Left cardiac atrium (tissue), 4 donors: ENCODE measurements around the gene PTCD2. TPM values are rescaled to one million over a fixed set of nuclear protein-coding genes. Genes with fewer than 3 reads are reported as not detected.
A peak's percentile ranks its signal among the peaks of the same experiment; 100 is the strongest.

Experiments used
- ATAC-seq, 2 donors: fragments of 200-7000 bp; cut with Tn5 transposase; one replicate each; pipeline ENCODE4 v1.9.1; 2020; ENCODE audit warnings: mild to moderate bottlenecking in 2 of 2, moderate library complexity in 2 of 2
- DNase-seq: peaks from one replicate; pipeline ENCODE4 v3.0.0-alpha.2; 2020
- intact Hi-C, 2 donors: fragments of 100-400 bp; cut with DNase I; formaldehyde crosslinking; loops; one replicate each; pipeline versions ENCODE4 v1.14.1 to v1.15.1; 2022 to 2023
- total RNA-seq, 2 donors: library from RNA; stranded (reverse); fragmentation: NEBNext Ultra II Directional; extraction: Animal tissue kit (Norgen Biotek cat#: 25700); gene quantifications; one replicate each; pipeline ENCODE4 v1.2.1, GENCODE V29; 2021
- donor health status: DM: no; HTN: yes; CAD: no.
- donor health status: DM: no; HTN: yes; CAD: no; lungs with severe emphysema.
- donor health status: DM: yes; HTN: yes; CAD: no.
- donor health status: Dilated cardiomyopathy.

The PTCD2 gene
- total RNA-seq, 2 donors from 2014 or later, result 8.5 to 12.4 TPM

DNA sequence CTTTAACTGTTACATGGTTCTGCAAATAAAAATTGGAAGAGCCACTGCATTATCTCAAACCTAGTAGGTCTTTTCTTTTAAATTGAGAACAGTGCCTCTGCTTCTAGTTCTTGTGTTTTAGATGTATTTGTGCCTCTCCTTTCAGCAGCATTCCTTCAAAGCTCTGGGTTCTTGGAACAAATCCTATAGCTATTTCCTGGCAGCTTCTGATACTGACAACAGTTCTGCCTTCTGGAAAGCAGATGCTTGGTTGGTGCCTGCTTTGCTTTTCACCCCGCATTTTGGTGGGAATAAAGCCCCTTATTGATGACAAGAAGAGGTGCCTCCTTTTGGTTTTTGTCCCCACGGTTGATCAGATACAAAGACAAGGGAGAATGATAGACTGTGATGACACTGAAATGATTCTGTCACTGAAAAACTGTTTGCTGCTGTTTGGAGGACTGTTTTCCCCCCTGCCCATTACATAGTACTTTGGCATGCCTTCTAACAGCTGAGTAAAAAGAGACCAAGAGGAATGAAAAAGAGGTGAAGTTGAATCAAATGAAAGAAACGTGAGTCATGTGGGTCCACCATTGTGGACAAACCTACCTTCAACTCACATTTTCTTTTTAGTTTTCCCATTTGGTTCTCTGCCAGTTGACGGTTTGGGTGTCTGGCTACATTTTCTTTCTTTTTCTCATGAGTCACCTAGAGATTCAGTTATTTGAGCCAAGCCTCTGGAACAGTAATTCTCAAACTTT, 5.6 kb downstream of the PTCD2 start:
- DNase-seq (no peak), ATAC-seq (peak in 1 of 2 donors; percentile 20)
- intact Hi-C loops, result no loop called here

DNA sequence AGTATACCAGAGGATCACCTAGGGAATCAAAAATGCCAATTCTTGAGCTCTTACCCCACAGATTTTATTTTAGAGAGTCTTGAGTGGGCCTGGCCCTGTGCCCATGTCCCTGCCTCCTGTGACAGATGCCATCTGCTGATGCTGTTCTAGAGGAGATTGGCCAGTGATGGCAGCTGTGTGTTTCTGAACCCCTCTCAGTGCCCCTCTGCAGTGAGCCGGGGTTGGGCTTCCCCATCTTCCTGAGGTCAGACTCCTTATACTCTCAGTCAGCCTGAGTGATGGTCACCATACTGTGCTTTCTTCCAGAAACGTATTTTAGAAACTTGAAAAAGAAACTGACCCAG, 6.1 kb downstream of the PTCD2 start:
- DNase-seq, result no peak
- no peak for ATAC-seq
- intact Hi-C loops, result no loop called here

DNA sequence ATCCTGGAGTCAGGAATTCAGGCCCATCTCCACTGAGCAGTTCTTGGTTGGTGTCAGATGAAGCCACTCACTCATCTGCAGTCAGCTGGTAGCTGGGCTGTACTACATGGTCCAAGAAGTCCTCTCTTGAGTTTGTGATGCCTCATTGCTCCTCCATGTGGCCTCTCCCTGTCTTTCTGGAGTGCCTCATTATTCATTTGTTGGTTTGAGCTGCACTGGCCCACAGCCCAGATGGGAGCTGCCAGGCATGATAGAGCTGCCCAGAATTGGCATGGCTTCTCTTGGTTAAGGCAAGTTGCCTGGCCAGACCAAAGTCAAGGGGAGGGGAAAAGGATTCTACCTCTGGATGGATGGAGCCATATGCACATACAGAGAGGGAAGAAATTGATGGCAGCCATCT, 8.0 kb downstream of the PTCD2 start:
- DNase-seq, result peak; percentile 51
- ATAC-seq, result peak; percentile 86 to 91
- intact Hi-C loops, result no loop called here

DNA sequence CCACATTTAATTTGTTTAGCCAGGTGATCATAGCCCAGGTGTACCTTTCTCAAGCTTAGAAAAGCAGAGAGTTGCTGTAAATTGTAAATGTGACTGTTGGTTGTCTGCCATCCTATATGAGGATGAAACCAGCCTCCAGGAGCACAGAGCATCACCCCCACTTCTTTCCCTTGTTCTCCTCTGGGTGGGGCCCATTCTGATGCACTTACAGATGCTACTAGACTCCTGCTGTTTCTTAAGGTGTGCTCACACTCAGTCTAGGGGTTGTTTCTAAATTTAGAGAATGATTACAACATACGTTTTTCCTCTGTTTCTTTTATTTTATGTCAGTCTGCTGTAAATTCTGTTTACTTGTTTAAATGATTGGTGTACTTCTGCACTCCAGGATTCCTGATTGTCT, 10.5 kb downstream of the PTCD2 start:
- no peak for ATAC-seq
- DNase-seq, result no peak
- intact Hi-C loops, result no loop called here

DNA sequence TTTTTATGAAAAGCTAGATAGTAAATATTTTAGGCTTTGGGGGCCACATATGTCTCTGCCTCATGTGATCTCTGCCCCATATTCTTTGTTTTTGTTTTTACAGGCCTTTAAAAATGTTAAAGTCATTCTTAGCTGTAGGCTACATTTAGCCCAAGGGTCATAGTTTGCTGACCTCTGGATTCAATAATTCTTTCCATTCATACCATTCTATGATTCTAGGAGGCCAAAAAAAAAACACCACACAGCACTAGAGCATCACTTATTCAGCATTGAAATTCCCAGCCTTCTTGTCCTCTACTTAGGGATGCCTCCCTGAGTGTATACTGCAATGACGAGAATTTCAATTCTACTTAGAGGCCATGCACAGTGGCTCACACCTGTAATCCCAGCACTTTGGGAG, 17.0 kb downstream of the PTCD2 start:
- intact Hi-C loops, result no loop called here
- no peak for DNase-seq
- ATAC-seq, result peak; percentile 24

DNA sequence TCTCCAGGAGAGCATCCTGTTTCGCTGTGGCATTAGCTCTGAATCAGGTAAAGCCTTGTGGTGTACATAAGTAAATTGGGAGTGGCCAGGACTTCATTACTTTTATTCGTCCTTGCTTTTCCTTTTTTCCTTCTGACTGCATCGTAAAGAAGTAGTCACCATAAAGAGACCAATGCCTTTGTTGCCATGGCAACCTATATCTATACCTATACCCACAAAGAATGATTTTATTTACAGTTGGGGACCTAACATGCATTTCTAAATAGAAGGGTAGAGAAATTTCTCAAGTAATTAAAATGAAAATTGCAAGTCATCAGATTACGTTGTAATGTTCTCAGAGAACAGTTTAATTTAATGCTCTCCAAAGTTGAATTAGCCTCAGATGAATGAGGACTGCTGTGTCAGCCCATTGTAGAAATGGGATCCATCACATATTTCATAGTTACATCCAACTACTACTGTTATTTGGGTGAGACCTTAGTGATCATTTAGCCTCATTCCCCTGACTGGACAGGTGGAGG, 18.6 kb downstream of the PTCD2 start:
- no peak for ATAC-seq
- DNase-seq, result no peak
- intact Hi-C loops, result no loop called here

DNA sequence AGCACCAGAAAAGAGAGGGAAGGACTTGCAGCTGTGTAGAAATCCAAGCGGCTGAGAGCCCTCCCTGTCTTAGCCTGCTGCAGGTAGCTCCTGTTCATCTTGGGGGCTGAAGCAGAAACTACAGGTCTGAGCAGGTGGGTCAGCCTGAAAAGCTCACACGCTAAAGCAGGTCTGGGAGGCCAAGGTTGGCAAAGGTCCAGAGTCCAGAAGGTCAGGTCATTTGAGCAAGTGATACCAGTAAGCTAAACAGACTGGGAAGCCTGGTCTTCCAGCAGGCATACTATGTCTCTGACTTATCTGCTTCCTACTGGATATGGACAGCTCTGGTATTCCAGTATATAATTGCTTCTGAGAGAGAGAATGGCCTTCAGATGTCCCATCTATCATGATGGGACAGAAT, 26.2 kb downstream of the PTCD2 start:
- ATAC-seq (no peak), DNase-seq (no peak)
- intact Hi-C loops, result no loop called here

DNA sequence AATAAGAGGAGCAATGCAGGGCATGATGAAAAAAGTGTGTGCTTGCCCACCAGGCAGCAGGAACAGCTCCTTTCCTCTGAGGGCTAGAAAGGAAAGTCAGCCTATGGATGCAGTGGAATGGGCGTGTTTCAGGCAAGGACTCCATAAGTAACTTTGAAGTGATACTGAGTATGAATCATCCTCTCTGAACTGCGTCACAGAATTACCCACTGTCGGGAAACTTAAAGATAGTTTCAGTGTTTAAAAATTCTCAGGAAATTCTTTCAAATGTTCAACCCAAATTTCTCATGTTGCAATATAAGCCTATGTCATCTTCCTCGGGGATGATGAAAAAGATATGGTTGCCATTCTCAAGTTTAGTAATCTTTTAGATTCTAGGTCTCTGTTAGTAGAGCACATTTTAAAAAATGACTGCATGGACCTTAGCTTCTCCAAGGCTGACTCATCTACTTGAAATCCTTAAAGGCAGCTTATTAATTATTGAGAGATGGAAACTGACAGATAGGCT, 27.7 kb downstream of the PTCD2 start:
- DNase-seq (no peak), ATAC-seq (no peak)
- intact Hi-C loops, result no loop called here

DNA sequence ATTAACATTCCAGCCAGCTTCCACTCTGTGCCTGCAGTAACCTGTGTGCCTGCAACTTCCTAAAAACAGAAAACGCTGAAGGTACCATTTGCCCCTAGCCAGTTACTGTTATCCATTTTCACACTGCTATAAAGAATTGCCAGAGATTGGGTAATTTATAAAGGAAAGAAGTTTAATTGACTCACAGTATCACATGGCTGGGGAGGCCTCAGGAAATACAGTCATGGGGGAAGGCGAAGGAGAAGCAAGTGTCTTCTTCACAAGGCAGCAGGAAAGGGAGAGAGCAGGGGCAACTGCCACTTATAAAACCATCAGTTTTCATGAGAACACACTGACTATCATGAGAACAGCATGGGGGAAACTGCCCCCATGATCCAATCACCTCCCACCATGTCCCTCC, 31.2 kb downstream of the PTCD2 start:
- intact Hi-C loops, result no loop called here
- no peak for DNase-seq
- ATAC-seq, result no peak

DNA sequence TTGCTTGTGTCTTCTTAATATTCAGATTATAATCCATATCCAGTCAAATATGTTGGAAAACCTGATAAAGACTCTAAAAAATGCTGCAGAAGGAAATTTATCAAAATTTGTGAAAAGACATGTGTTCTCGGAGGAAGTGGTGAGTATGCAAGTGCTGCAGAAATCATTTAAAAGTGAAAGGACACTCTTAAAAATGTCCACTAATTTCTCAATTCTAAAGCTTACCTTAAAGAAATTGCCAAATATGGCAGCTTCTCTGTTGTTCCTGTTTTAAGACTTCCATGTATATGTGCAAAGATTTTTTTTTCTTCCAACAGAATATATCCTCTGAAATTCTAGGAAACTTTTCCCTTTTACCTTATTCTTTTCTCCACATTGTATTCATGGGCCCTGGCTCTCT, 32.4 kb downstream of the PTCD2 start:
- ATAC-seq (no peak), DNase-seq (no peak)
- intact Hi-C loops, result no loop called here

DNA sequence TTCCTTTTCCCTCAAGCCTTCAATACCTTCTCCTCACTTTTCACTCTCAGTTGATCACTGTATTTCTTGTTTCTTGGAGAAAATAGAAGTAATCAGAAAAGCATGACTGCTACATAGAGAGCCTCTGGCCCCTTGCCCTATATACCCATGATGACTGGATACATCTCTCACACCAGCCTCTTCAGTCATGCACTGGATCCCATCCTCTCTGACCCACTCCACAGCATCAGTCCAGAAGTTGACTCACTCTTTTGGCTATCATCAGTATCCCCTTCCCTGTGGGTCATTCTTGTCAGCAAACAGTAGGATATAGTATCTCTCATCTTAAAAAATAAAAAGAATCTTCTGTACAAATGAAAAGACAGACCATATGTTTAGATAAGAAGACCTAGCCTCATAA, 32.9 kb downstream of the PTCD2 start:
- DNase-seq, result no peak

DNA sequence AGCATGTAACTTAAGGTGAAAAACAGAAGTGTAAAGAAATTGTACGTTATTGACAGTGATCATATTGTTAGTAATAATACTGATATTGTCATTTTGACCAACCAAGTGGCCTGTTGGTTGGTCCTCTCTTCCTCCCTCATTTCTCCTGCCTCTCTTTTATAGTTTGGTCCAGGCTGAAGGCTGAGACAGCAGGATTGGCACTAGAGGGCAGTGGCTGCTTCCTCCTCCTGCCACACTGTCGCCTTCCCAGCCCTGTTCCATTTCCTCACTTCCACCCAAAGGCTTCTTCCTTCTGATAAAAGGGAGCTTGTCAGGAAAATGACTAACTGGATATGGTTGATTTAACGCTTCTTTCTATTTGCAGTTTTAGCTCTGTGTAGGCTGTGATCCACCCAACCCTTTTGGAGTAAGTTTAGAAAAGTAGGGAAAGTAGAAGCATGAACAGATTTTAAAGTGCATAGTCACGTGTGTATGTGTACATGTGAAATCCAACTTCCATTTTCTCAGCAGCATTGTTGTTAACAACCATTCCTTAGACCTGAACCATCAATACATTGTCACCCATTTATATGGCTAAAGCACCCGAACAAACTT, 35.6 kb downstream of the PTCD2 start:
- intact Hi-C loops, result no loop called here

More for the DNA sequence above, 32.9 kb downstream of the PTCD2 start:
- peak in 1 of 2 donors; percentile 41 for ATAC-seq
- intact Hi-C loops, result no loop called here

DNA sequence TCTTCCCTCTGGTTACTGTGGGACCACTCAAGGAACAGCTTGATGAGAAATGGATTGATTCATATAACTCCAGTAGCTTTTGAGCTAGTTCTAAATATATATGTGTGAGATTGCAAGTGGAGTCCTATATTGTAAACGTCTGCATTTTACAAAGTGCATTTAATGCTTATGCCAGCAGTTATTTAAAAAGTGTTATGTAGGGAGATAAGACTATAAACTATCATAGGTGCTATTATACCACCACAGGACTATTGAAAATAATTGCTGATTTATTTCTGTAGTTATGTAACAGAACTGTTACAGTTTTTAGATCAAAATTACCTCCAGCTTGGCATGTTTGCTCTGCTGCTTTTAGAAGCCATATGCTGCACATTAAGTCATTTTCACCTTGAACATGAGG, 36.2 kb downstream of the PTCD2 start:
- intact Hi-C loops, result no loop called here
- no peak for ATAC-seq
- no peak for DNase-seq

More for the DNA sequence above, 35.6 kb downstream of the PTCD2 start:
- ATAC-seq (peak; percentile 71 to 81), DNase-seq (peak; percentile 58)

DNA sequence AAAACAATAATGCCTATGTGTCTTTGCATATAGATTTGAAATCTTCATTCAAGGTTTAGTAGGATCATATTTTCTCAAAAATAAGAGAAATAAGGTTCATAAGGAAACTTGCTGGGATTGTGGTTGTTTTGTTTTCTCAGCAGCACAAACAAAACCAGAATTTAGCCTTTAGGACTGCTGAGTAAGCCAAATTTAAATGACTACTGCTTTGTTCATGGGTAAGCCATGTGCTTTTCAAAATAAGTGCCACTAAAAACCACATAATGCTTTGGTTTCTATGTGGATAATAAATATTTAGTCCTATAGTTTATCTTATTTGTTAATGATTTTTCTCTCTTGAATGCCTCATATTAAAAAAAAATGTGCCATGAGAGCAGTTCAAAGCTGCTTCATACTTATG, 38.8 kb downstream of the PTCD2 start:
- intact Hi-C loops, result no loop called here
- DNase-seq (no peak), ATAC-seq (no peak)

DNA sequence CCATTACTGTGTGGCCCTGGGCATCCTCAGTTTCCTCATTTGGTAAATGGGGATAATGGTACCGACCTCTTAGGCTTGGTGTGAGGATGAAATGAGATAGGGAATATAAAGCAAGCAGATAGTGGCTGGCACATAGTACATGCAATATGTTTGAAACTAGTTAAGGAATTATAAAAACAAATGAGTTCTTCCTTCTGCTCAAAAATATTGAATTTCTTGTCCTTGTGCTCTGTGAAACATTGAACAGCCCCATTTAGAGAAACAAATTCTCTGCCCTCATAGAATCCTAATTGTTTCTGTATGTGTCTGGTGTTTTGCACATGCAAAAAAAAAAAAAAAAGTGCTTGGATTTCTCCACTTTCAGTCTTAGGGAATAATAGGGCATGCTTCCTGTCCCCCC, 39.7 kb downstream of the PTCD2 start:
- ATAC-seq (no peak), DNase-seq (no peak)
- intact Hi-C loops, result no loop called here

DNA sequence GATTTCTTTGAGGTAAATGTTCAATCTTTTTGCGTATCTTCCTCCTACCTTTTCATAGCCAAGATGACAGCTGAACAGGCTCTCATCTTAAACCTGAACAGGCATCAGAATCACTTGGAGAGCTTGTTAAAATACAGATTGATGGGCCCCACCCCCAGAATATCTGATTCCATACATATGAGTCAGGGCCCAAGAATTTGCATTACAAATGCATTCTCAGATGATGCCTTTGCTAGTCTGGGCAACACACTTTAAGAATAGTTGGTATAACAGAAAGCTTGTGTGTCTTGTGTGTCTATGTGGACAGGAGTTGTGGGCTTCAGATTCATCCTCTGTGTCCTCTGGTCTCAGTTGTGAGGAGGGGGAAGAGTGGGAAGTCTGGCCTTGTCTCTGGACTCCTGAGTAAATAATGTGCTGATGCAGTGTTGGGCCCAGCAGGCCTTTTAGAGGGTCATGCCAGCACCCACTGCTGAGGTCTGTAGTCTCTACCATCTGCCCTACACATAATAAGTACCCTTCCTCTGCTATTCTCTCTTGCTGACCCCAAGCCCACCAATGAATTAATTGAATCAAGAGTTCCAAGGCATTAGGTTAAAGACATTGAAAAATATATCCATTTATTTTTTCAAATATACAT, 43.1 kb downstream of the PTCD2 start:
- intact Hi-C loops, result no loop called here
- ATAC-seq (no peak), DNase-seq (no peak)

DNA sequence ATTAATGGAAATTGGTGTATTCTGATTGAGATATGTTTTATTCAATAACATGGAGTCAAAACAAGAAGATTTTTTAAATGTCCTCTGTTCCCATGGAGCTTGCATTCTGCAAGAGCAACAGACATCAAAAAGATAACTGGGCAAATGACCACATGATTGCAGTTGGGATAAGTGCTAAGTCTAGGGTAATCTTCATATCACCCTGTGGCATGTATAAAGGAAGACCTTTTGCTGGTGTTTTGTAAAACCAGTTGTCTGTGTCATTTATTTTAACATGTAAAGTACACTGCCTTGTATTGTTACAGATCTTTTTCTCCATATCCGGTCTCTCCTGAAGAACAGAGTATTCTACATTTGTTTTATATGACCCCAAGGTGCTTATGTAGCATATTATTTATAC, 44.0 kb downstream of the PTCD2 start:
- intact Hi-C loops, result no loop called here
- DNase-seq (no peak), ATAC-seq (no peak)

DNA sequence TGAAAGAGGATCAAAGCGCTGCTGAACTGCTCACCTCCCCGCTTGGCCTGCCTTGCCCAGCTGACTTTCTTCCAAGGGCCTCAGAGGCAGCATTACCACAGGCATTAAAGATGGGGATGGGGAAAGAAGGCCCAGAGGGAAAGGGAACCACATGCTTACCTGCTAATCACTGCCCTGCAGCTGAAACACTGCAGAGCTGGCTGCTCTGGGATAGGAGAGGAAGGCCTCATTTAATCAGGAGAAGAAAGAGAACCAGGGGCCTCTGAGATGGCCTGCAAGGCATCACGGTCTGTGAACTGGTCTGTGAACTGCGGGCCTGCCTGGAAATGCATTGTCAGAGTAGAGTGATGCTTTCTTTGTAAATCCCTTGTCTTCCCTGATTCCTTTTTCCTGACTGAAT, 44.8 kb downstream of the PTCD2 start:
- no peak for DNase-seq
- no peak for ATAC-seq
- intact Hi-C loops, result loop anchor here in 1 of 2 donors (5.0 kb wide), 2 partner anchors 82 to 452 kb away; partner anchors contain the start of gene TNPO1

DNA sequence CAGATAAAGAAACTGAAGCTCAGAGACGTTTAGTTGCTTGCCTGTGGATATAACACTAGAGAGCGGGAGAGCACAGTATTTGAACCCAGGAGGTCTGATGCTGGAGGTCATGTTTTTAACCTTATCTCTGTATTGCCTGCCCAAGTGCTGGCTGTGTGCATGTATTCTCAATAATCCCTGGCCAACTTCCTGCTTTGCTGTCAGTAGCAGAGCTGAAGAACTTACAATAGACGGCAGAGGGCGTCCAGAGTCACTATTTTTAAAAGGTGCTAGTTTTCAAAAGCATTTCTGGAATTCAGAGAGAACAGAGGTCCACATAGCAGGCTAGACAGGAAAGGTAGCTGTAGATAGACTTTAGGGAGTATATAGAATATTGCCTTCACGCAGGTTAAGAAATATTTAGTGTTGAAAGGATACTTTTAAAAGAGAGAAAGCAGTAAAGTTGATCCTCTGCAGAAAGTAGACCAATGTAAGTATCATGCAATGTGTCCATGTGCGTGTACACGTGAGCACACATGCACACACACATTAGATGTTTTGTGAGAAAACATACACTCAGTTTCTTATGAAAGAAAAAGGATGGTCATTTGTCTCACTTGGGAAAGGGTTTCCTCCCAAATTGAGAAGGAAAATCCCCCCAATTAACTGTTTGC, 46.3 kb downstream of the PTCD2 start:
- peak; percentile 87 to 91 for ATAC-seq
- intact Hi-C loops, result loop anchor here (2.0 to 5.0 kb wide), 3 partner anchors 81 to 451 kb away; partner anchors contain the start of gene TNPO1 (in 1 of the 2)
- DNase-seq, result peak; percentile 71

DNA sequence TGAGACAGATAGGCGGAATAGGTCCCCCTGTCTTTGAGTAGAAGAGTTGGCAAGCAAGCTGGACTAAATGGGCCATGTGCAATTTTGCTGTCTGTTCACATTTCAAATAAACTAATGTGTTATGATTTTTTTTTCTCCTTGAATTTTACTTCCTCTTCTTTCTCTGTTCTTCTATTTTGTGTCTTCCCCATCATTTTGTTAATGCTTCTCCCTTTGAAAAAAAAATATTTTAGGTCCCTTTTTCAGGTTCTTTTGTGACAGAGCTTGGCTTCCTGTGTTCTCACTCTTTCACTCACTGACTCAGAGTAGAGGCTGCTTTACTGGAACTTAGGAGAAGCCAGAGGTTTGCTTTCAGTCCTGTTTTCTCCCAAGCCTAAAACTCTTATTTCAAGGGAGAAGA, 48.1 kb downstream of the PTCD2 start:
- ATAC-seq (no peak), DNase-seq (no peak)
- intact Hi-C loops, result loop anchor here in 1 of 2 donors (5.0 kb wide), 2 partner anchors 79 to 449 kb away; partner anchors contain the start of gene TNPO1
